B cell (primary cell): Measurements from ENCODE around the gene MEN1. TPM values are rescaled to one million over a fixed set of nuclear protein-coding genes. Genes with fewer than 3 reads are reported as not detected.

Experiments
- ATAC-seq: fragments of 200-7000 bp; cut with Tn5 transposase; one replicate; pipeline ENCODE4 v1.10.0; 2021; ENCODE audit warnings: low read depth, mild to moderate bottlenecking, moderate number of reproducible peaks, moderate library complexity
- CTCF ChIA-PET: fragments of 350-600 bp; sonication (Branson Sonifier 250); formaldehyde crosslinking; loops from one replicate; lab custom pipeline; 2021; ENCODE audit warnings: antibody characterized with exemption, inconsistent platforms; lab: Charles Lee
- POLR2A ChIA-PET: fragments of 350-600 bp; sonication (Branson Sonifier 250); formaldehyde crosslinking; loops from one replicate; lab custom pipeline; 2021; ENCODE audit warnings: antibody characterized with exemption; lab: Charles Lee
- DNase-seq: peaks from one replicate; pipeline ENCODE4 v3.0.0; 2013
- H2AFZ ChIP-seq: 2 replicates; pipeline ENCODE4 v1.6.1; 2012; ENCODE audit warnings: mild to moderate bottlenecking, low read depth, low read length; ENCODE audit not compliant: insufficient read depth, poor library complexity, severe bottlenecking
- H3K27ac ChIP-seq, 2 donors: 1 replicate in 1 of 2; 2 replicates in 1 of 2; pipeline ENCODE4 v1.5.1; 2012 to 2013; ENCODE audit warnings: low read length in 2 of 2, mild to moderate bottlenecking in 2 of 2, moderate library complexity in 1 of 2
- H3K27me3 ChIP-seq, 4 experiments: fragments of 200-600 bp in 1 of 4; sonication (generic) in 1 of 4; replicated peaks in 1 of 4; 1 replicate in 2 of 4; 2 replicates in 2 of 4; pipeline versions ENCODE4 v1.6.1 to v1.7.0; 2013 to 2016; ENCODE audit warnings: low read length in 3 of 4, mild to moderate bottlenecking in 2 of 4, mixed read lengths in 1 of 4, moderate library complexity in 1 of 4; ENCODE audit not compliant: insufficient read depth in 4 of 4, control insufficient read depth in 3 of 4; ENCODE audit errors: control extremely low read depth in 1 of 4
- H3K36me3 ChIP-seq, 2 experiments: replicated peaks in 1 of 2; 1 replicate in 1 of 2; 2 replicates in 1 of 2; pipeline versions ENCODE4 v1.6.1 to v1.7.1; 2013; ENCODE audit warnings: low read length in 1 of 2; ENCODE audit not compliant: insufficient read depth in 2 of 2, control insufficient read depth in 1 of 2; ENCODE audit errors: control extremely low read depth in 1 of 2, extremely low read depth in 1 of 2
- H3K4me1 ChIP-seq, 2 donors: fragments of 200-600 bp in 1 of 2; sonication (generic) in 1 of 2; 1 replicate in 1 of 2; 2 replicates in 1 of 2; pipeline versions ENCODE4 v1.5.1 to v1.6.1; 2013 to 2017; ENCODE audit warnings: low read length in 2 of 2; ENCODE audit not compliant: control insufficient read depth in 2 of 2, insufficient read depth in 2 of 2
- H3K4me2 ChIP-seq: replicated peaks from 2 replicates; pipeline ENCODE3; 2012; ENCODE audit warnings: mild to moderate bottlenecking, low read depth, low read length; ENCODE audit not compliant: poor library complexity, severe bottlenecking
- H3K4me3 ChIP-seq, 5 experiments: fragments of 200-600 bp in 1 of 5; sonication (generic) in 1 of 5; 1 replicate in 3 of 5; 2 replicates in 2 of 5; pipeline versions ENCODE4 v1.5.1 to v1.7.0; 2011 to 2016; ENCODE audit warnings: low read length in 4 of 5, mild to moderate bottlenecking in 4 of 5, low read depth in 2 of 5, control low read depth in 1 of 5, moderate library complexity in 1 of 5; ENCODE audit not compliant: insufficient read depth in 1 of 5; ENCODE audit errors: control extremely low read depth in 1 of 5, extremely low read depth in 1 of 5
- H3K79me2 ChIP-seq: fragments of 200-600 bp; sonication (generic); one replicate; pipeline ENCODE4 v1.6.0; 2016; ENCODE audit warnings: low read length; ENCODE audit not compliant: control insufficient read depth, insufficient read depth
- H3K9ac ChIP-seq: fragments of 200-600 bp; sonication (generic); 2 replicates; pipeline ENCODE4 v1.6.1; 2017; ENCODE audit warnings: mild to moderate bottlenecking, low read length, moderate library complexity
- H3K9me3 ChIP-seq, 3 donors: one replicate each; pipeline versions ENCODE4 v1.6.1 to v1.7.1; 2013; ENCODE audit warnings: low read length in 2 of 3; ENCODE audit not compliant: control insufficient read depth in 2 of 3, insufficient read depth in 1 of 3; ENCODE audit errors: control extremely low read depth in 1 of 3
- H4K20me1 ChIP-seq: 2 replicates; pipeline ENCODE4 v1.6.0; 2012; ENCODE audit warnings: mild to moderate bottlenecking, low read length; ENCODE audit not compliant: insufficient read depth, control insufficient read depth, poor library complexity, severe bottlenecking
- H3K27ac Mint-ChIP-seq: one replicate; pipeline ENCODE4 v1.8.0; 2021; ENCODE audit warnings: mixed read lengths
- H3K27me3 Mint-ChIP-seq: one replicate; pipeline ENCODE4 v1.8.0; 2021; ENCODE audit warnings: mixed read lengths
- H3K4me1 Mint-ChIP-seq: one replicate; pipeline ENCODE4 v1.8.0; 2021; ENCODE audit warnings: mixed read lengths
- H3K4me3 Mint-ChIP-seq: one replicate; pipeline ENCODE4 v1.8.0; 2021; ENCODE audit warnings: mixed read lengths
- H3K9me3 Mint-ChIP-seq: one replicate; pipeline ENCODE4 v1.8.0; 2022; ENCODE audit warnings: mixed read lengths; ENCODE audit not compliant: insufficient read depth
- CTCF ChIP-seq: fragments of 200-600 bp; IDR thresholded peaks from one replicate; pipeline ENCODE4 v1.8.0; 2022; ENCODE audit warnings: antibody characterized with exemption, mild to moderate bottlenecking
- EZH2 ChIP-seq: IDR thresholded peaks from 2 replicates; pipeline ENCODE4 v1.6.1; 2012; ENCODE audit warnings: borderline replicate concordance, low read depth, mild to moderate bottlenecking, moderate library complexity, low read length; ENCODE audit not compliant: insufficient read depth, poor library complexity, severe bottlenecking
- WGBS: methylation state at CpG from one replicate; pipeline ENCODE4 v1.1.5; 2013; ENCODE audit warnings: missing lambda C conversion rate; ENCODE audit not compliant: insufficient coverage; 5-methylcytosine and 5-hydroxymethylcytosine counted together
- intact Hi-C: fragments of 100-400 bp; cut with micrococcal nuclease; formaldehyde crosslinking; loops from one replicate; pipeline ENCODE4 v1.10.0; 2022
- polyA plus RNA-seq: library from polyadenylated mRNA; depleted of rRNA; stranded (reverse); fragments of >200 nt; gene quantifications from 2 replicates; pipeline ENCODE4 v1.2.3, GENCODE V29; 2012
- total RNA-seq, 2 donors: library from RNA; stranded (reverse); fragments of 120-200 nt in 1 of 2; gene quantifications; 1 replicate in 1 of 2; 2 replicates in 1 of 2; pipeline versions ENCODE4 v1.2.3 to v1.2.4, GENCODE V29; 2013 to 2022

MEN1 gene
- total and polyA plus RNA-seq, 2 donors (not counting 1 experiment from before 2014, with no cell fraction given): 48.2 to 68.5 TPM

- H3K27me3 ChIP-seq: no peaks in the 10 kb centered on the region
- intact Hi-C loops: loop anchor here (10.0 kb wide), 1 partner anchor 105 kb away; the partner anchor contains the start of gene RASGRP2
- peaks cover 35% of the 10 kb centered on the region for H3K79me2 ChIP-seq
- TF ChIP-seq EZH2 (no peak), CTCF (no peak)
- H3K9ac ChIP-seq: no peak overlapping the region
- H3K4me2 ChIP-seq: peak overlapping the region; percentile 76
- ATAC-seq (no peak), DNase-seq (no peak)
- peaks cover 0 to 16% of the 10 kb centered on the region in 2 experiments for H3K36me3 ChIP-seq
- H4K20me1 ChIP-seq: no peaks in the 10 kb centered on the region
- Mint-ChIP-seq H3K4me1 (peaks cover 80% of the 10 kb centered on the region), H3K27me3 (no peaks in the 10 kb centered on the region), H3K27ac (peak overlapping the region; percentile 90), H3K9me3 (no peaks in the 10 kb centered on the region), H3K4me3 (peak overlapping the region; percentile 55)
- POLR2A ChIA-PET: interaction anchor here (0.5 to 8.7 kb wide), 13 partner anchors 9 to 766 kb away, joined by 3 to 158 read pairs (median 8); partner anchors contain the start of genes EHD1 and PCNX3
- H3K9me3 ChIP-seq: no peaks in the 10 kb centered on the region
- CTCF ChIA-PET: interaction anchor here (0.6 to 29.2 kb wide), 15 partner anchors 13 to 532 kb away, joined by 3 to 1254 read pairs (median 10); partner anchors contain the start of genes ARL2, BATF2, EHD1 and FAU
- peak overlapping the region; percentile 90 to 100 for H3K27ac ChIP-seq
- H3K4me3 ChIP-seq: peak overlapping the region in 1 of 5 experiments; percentile 12
- peaks cover 74 to 87% of the 10 kb centered on the region in 2 donors for H3K4me1 ChIP-seq
- H2AFZ ChIP-seq: no peak overlapping the region
- 89% methylated on average over 9 of the region's 19 CpGs for WGBS
Observed at GRCh38 chr11:64849598-64850356, 39.4 kb upstream of the MEN1 start.
